WTC11 (cell line): Measurements from ENCODE around the gene SERPING1. TPM values are rescaled to one million over a fixed set of nuclear protein-coding genes. Genes with fewer than 3 reads are reported as not detected.
A peak's percentile ranks its signal among the peaks of the same experiment; 100 is the strongest.

Experiments used
- ATF1 ChIP-seq: sonication (generic); formaldehyde crosslinking; IDR thresholded peaks from 2 replicates; pipeline ENCODE4 v1.8.1; 2023; ENCODE audit warnings: mild to moderate bottlenecking, moderate library complexity, missing genetic modification reagents
- CBFB ChIP-seq: sonication (generic); formaldehyde crosslinking; IDR thresholded peaks from 2 replicates; pipeline ENCODE4 v1.8.1; 2022; ENCODE audit warnings: mild to moderate bottlenecking, low read depth, missing genetic modification reagents
- CREM ChIP-seq: sonication (generic); formaldehyde crosslinking; IDR thresholded peaks from 2 replicates; pipeline ENCODE4 v1.8.1; 2022; ENCODE audit warnings: mild to moderate bottlenecking, missing genetic modification reagents, moderate library complexity
- E2F1 ChIP-seq: sonication (generic); formaldehyde crosslinking; IDR thresholded peaks from 2 replicates; pipeline ENCODE4 v1.8.0; 2022; ENCODE audit warnings: mild to moderate bottlenecking, missing genetic modification reagents
- EMX1 ChIP-seq: fragments of 250-450 bp; sonication (Bioruptor Pico); IDR thresholded peaks from 2 replicates; pipeline ENCODE4 v1.8.0; 2021; ENCODE audit warnings: mild to moderate bottlenecking
- ESRRA ChIP-seq: sonication (generic); formaldehyde crosslinking; IDR thresholded peaks from 2 replicates; pipeline ENCODE4 v1.8.1; 2022; ENCODE audit warnings: mild to moderate bottlenecking, missing genetic modification reagents, borderline replicate concordance
- GABPB1 ChIP-seq: sonication (generic); formaldehyde crosslinking; IDR thresholded peaks from 2 replicates; pipeline ENCODE4 v1.8.1; 2023; ENCODE audit warnings: mild to moderate bottlenecking, missing genetic modification reagents
- GTF2I ChIP-seq: fragments of 250-450 bp; sonication (Bioruptor Pico); conservative IDR thresholded peaks from 2 replicates; pipeline ENCODE4 v1.4.0; 2021; ENCODE audit warnings: mild to moderate bottlenecking
- JAZF1 ChIP-seq: fragments of 250-450 bp; sonication (Bioruptor Pico); IDR thresholded peaks from 2 replicates; pipeline ENCODE4 v1.9.0; 2021; ENCODE audit warnings: moderate library complexity, mild to moderate bottlenecking, inconsistent platforms
- NFATC4 ChIP-seq: fragments of 250-450 bp; sonication (Bioruptor Pico); IDR thresholded peaks from 2 replicates; pipeline ENCODE4 v1.9.0; 2021; ENCODE audit warnings: mild to moderate bottlenecking
- NFYB ChIP-seq: sonication (generic); formaldehyde crosslinking; conservative IDR thresholded peaks from 2 replicates; pipeline ENCODE4 v1.8.0; 2022; ENCODE audit warnings: low read depth, missing genetic modification reagents
- NR2C2 ChIP-seq: sonication (generic); formaldehyde crosslinking; IDR thresholded peaks from 2 replicates; pipeline ENCODE4 v1.8.0; 2022; ENCODE audit warnings: mild to moderate bottlenecking, missing genetic modification reagents
- OVOL2 ChIP-seq: fragments of 250-450 bp; sonication (Bioruptor Pico); IDR thresholded peaks from 2 replicates; pipeline ENCODE4 v1.9.0; 2021; ENCODE audit warnings: mild to moderate bottlenecking, borderline replicate concordance
- SMAD3 ChIP-seq: sonication (generic); formaldehyde crosslinking; IDR thresholded peaks from 2 replicates; pipeline ENCODE4 v1.8.0; 2022; ENCODE audit warnings: missing genetic modification reagents, mild to moderate bottlenecking, borderline replicate concordance
- TEAD1 ChIP-seq: sonication (generic); formaldehyde crosslinking; IDR thresholded peaks from 2 replicates; pipeline ENCODE4 v1.8.0; 2022; ENCODE audit warnings: mild to moderate bottlenecking, missing genetic modification reagents
- USF2 ChIP-seq: sonication (generic); formaldehyde crosslinking; IDR thresholded peaks from 2 replicates; pipeline ENCODE4 v1.8.1; 2023; ENCODE audit warnings: mild to moderate bottlenecking, missing genetic modification reagents, moderate library complexity
- ZNF232 ChIP-seq: sonication (generic); formaldehyde crosslinking; IDR thresholded peaks from 2 replicates; pipeline ENCODE4 v1.8.0; 2022; ENCODE audit warnings: mild to moderate bottlenecking, missing genetic modification reagents
- ZNF423 ChIP-seq: fragments of 250-450 bp; sonication (Bioruptor Pico); IDR thresholded peaks from 2 replicates; pipeline ENCODE4 v2.1.2; 2022; ENCODE audit warnings: mild to moderate bottlenecking, moderate library complexity
- ZNF532 ChIP-seq: fragments of 250-450 bp; sonication (Bioruptor Pico); IDR thresholded peaks from 2 replicates; pipeline ENCODE4 v1.9.0; 2021; ENCODE audit warnings: mild to moderate bottlenecking, borderline replicate concordance
- ZNF671 ChIP-seq: fragments of 250-450 bp; sonication (Bioruptor Pico); IDR thresholded peaks from 2 replicates; pipeline ENCODE4 v1.8.0; 2021; ENCODE audit warnings: mild to moderate bottlenecking
- total RNA-seq: library from RNA; stranded (reverse); gene quantifications from 3 replicates; pipeline ENCODE4 v1.2.3, GENCODE V29; 2021
- TF ChIP-seq, protein P1 (sequence below): fragments of 250-450 bp; sonication (Bioruptor Pico); IDR thresholded peaks from 2 replicates; pipeline ENCODE4 v1.9.0; 2021; ENCODE audit warnings: mild to moderate bottlenecking
- TF ChIP-seq, protein P2 (sequence below): sonication (generic); formaldehyde crosslinking; IDR thresholded peaks from 2 replicates; pipeline ENCODE4 v1.8.1; 2023; ENCODE audit warnings: mild to moderate bottlenecking, missing genetic modification reagents, moderate library complexity
- TF ChIP-seq, protein P3 (sequence below): sonication (generic); formaldehyde crosslinking; IDR thresholded peaks from 2 replicates; pipeline ENCODE4 v1.8.0; 2023; ENCODE audit warnings: missing genetic modification reagents
- TF ChIP-seq, protein P4 (sequence below): sonication (generic); formaldehyde crosslinking; IDR thresholded peaks from 2 replicates; pipeline ENCODE4 v1.8.1; 2022; ENCODE audit warnings: low read depth, missing genetic modification reagents, borderline replicate concordance

SERPING1 gene
- total RNA-seq, 1 experiment from 2014 or later: 49.1 TPM

DNA sequence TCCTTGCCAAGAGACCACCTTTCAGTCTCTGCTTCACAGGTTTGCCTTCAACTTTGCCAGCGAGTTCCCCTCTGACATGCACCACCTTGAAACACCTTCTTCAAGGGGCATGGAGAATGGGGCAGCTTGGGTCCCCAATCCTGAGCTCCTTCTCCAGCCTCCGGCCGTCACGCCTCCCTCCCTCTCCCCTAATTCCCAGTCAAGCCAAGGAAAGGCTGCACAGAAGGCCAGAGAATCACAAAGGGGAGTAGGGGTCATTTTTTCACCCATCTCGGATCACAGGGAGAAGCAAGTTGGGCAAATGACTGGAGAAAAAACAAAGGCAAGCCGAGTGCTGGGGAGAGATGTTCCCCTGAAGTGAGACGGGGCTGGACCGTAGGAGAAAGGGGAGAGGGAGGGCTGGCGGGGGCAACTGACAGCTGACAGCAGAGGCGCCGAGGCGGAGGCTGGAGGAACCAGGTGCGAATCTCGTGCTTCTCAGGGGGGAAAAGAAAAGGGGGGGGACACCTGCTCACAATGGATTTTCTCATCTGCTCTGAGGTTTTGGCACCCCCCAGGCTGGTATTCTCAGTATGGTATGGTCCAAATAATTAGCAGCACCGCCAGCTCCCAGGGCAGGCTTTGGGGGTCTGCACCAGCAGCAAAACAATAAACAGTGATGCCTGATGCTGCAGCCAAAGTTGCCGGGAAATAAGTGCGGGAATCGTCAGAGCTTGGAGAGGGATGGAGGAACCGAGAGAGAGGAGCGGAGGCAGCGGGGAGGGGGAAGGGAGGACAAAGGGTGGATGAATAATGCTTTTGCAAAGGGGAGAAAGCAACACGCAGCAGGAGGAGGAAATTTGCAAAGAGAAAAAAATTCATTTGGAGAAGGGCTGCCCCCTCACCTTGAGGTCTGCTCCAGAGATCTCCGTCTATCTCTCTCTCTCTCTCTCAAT, 51.6 kb downstream of the SERPING1 start (continued):
- TF ChIP-seq ZNF532 (peak; percentile 98), OVOL2 (CRISPR knock-in tag) (no peak; the same call in 1 of the 2 replicates), EMX1 (peak; percentile 24; the same call in 1 of the 2 replicates), NR2C2 (CRISPR knock-in tag) (no peak), CREM (CRISPR knock-in tag) (peak; percentile 52; the same call in 1 of the 2 replicates), CBFB (CRISPR knock-in tag) (no peak), GTF2I (CRISPR knock-in tag) (no peak), USF2 (CRISPR knock-in tag) (no peak), JAZF1 (no peak), ZNF671 (CRISPR knock-in tag) (peak; percentile 93), NFATC4 (CRISPR knock-in tag) (peak; percentile 93), ZNF232 (CRISPR knock-in tag) (peak; percentile 58; the same call in 1 of the 2 replicates), TEAD1 (CRISPR knock-in tag) (no peak), ESRRA (0 out of 2 replicates have a peak, but pooled peaks have one; percentile 32), ZNF423 (no peak), GABPB1 (CRISPR knock-in tag) (no peak), ATF1 (0 out of 2 replicates have a peak, but pooled peaks have one; percentile 27), NFYB (CRISPR knock-in tag) (no peak), SMAD3 (CRISPR knock-in tag) (no peak), E2F1 (CRISPR knock-in tag) (no peak; the same call in 1 of the 2 replicates)
- TF ChIP-seq, protein P1, sequence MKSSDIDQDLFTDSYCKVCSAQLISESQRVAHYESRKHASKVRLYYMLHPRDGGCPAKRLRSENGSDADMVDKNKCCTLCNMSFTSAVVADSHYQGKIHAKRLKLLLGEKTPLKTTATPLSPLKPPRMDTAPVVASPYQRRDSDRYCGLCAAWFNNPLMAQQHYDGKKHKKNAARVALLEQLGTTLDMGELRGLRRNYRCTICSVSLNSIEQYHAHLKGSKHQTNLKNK (CRISPR knock-in tag): peak; percentile 97
- TF ChIP-seq, protein P2, sequence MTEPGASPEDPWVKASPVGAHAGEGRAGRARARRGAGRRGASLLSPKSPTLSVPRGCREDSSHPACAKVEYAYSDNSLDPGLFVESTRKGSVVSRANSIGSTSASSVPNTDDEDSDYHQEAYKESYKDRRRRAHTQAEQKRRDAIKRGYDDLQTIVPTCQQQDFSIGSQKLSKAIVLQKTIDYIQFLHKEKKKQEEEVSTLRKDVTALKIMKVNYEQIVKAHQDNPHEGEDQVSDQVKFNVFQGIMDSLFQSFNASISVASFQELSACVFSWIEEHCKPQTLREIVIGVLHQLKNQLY (CRISPR knock-in tag): no peak
- TF ChIP-seq, protein P3, sequence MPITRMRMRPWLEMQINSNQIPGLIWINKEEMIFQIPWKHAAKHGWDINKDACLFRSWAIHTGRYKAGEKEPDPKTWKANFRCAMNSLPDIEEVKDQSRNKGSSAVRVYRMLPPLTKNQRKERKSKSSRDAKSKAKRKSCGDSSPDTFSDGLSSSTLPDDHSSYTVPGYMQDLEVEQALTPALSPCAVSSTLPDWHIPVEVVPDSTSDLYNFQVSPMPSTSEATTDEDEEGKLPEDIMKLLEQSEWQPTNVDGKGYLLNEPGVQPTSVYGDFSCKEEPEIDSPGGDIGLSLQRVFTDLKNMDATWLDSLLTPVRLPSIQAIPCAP (CRISPR knock-in tag): no peak
- TF ChIP-seq, protein P4, sequence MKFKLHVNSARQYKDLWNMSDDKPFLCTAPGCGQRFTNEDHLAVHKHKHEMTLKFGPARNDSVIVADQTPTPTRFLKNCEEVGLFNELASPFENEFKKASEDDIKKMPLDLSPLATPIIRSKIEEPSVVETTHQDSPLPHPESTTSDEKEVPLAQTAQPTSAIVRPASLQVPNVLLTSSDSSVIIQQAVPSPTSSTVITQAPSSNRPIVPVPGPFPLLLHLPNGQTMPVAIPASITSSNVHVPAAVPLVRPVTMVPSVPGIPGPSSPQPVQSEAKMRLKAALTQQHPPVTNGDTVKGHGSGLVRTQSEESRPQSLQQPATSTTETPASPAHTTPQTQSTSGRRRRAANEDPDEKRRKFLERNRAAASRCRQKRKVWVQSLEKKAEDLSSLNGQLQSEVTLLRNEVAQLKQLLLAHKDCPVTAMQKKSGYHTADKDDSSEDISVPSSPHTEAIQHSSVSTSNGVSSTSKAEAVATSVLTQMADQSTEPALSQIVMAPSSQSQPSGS (CRISPR knock-in tag): no peak
